HUES48 (cell line): ENCODE measurements around the gene NCOA1.

Source experiments
- H3K27ac ChIP-seq: one replicate; pipeline ENCODE4 v1.7.0; 2013; ENCODE audit warnings: low read depth, low read length, inconsistent platforms
- H3K27me3 ChIP-seq: 2 replicates; pipeline ENCODE4 v1.6.1; 2013; ENCODE audit warnings: mild to moderate bottlenecking, low read length; ENCODE audit not compliant: control insufficient read depth, insufficient read depth
- H3K36me3 ChIP-seq: 2 replicates; pipeline ENCODE4 v1.6.1; 2013; ENCODE audit warnings: low read length; ENCODE audit not compliant: control insufficient read depth, insufficient read depth
- H3K4me1 ChIP-seq: 2 replicates; pipeline ENCODE4 v1.6.1; 2013; ENCODE audit warnings: mild to moderate bottlenecking, low read length; ENCODE audit not compliant: control insufficient read depth, insufficient read depth
- H3K4me3 ChIP-seq: 2 replicates; pipeline ENCODE4 v1.5.1; 2013; ENCODE audit warnings: mild to moderate bottlenecking, low read depth, low read length
- H3K9ac ChIP-seq: 2 replicates; pipeline ENCODE4 v1.6.1; 2013; ENCODE audit warnings: mild to moderate bottlenecking, low read depth, low read length, moderate library complexity
- H3K9me3 ChIP-seq: 2 replicates; pipeline ENCODE4 v1.6.1; 2013; ENCODE audit warnings: low read length; ENCODE audit not compliant: control insufficient read depth, insufficient read depth

The NCOA1 gene

GRCh38 chr2:24740142-24740541 lies 249.1 kb downstream of the NCOA1 start:
- no peak overlapping the region for H3K27ac ChIP-seq
- peaks cover 6% of the 10 kb centered on the region; the same call in 1 of the 2 replicates for H3K36me3 ChIP-seq
- no peaks in the 10 kb centered on the region for H3K9me3 ChIP-seq

GRCh38 chr2:24742730-24743129 lies 251.7 kb downstream of the NCOA1 start:
- H3K9ac ChIP-seq, result no peak overlapping the region
- peaks cover 6% of the 10 kb centered on the region; the same call in 1 of the 2 replicates for H3K36me3 ChIP-seq
- H3K27ac ChIP-seq, result no peak overlapping the region
- H3K4me3 ChIP-seq, result no peak overlapping the region
- H3K9me3 ChIP-seq, result no peaks in the 10 kb centered on the region
- H3K4me1 ChIP-seq, result no peaks in the 10 kb centered on the region; the same call in 1 of the 2 replicates
- H3K27me3 ChIP-seq, result no peaks in the 10 kb centered on the region

More at GRCh38 chr2:24740142-24740541, 249.1 kb downstream of the NCOA1 start:
- no peak overlapping the region for H3K4me3 ChIP-seq
- H3K4me1 ChIP-seq, result no peaks in the 10 kb centered on the region; the same call in 1 of the 2 replicates
- H3K27me3 ChIP-seq, result no peaks in the 10 kb centered on the region
- H3K9ac ChIP-seq, result no peak overlapping the region

GRCh38 chr2:24743924-24744323 lies 252.9 kb downstream of the NCOA1 start:
- H3K4me1 ChIP-seq, result no peaks in the 10 kb centered on the region; the same call in 1 of the 2 replicates
- no peak overlapping the region for H3K27ac ChIP-seq
- H3K4me3 ChIP-seq, result no peak overlapping the region

GRCh38 chr2:24744356-24744755 lies 253.3 kb downstream of the NCOA1 start:
- no peaks in the 10 kb centered on the region for H3K9me3 ChIP-seq
- H3K9ac ChIP-seq, result no peak overlapping the region
- no peak overlapping the region for H3K27ac ChIP-seq
- H3K4me1 ChIP-seq, result no peaks in the 10 kb centered on the region; the same call in 1 of the 2 replicates
- no peak overlapping the region for H3K4me3 ChIP-seq
- peaks cover 6% of the 10 kb centered on the region; the same call in 1 of the 2 replicates for H3K36me3 ChIP-seq
- H3K27me3 ChIP-seq, result no peaks in the 10 kb centered on the region

More at GRCh38 chr2:24743924-24744323, 252.9 kb downstream of the NCOA1 start:
- Histone ChIP-seq H3K36me3 (peaks cover 6% of the 10 kb centered on the region; the same call in 1 of the 2 replicates), H3K9me3 (no peaks in the 10 kb centered on the region), H3K9ac (no peak overlapping the region), H3K27me3 (no peaks in the 10 kb centered on the region)

- Histone ChIP-seq H3K36me3 (peaks cover 6% of the 10 kb centered on the region; the same call in 1 of the 2 replicates), H3K4me1 (no peaks in the 10 kb centered on the region), H3K9ac (no peak overlapping the region), H3K4me3 (no peak overlapping the region), H3K27ac (no peak overlapping the region), H3K9me3 (no peaks in the 10 kb centered on the region), H3K27me3 (no peaks in the 10 kb centered on the region)
Observed at GRCh38 chr2:24745825-24746224, 254.8 kb downstream of the NCOA1 start.

- Histone ChIP-seq H3K27me3 (no peaks in the 10 kb centered on the region), H3K4me1 (no peaks in the 10 kb centered on the region), H3K9ac (no peak overlapping the region), H3K36me3 (no peaks in the 10 kb centered on the region; the same call in 1 of the 2 replicates), H3K4me3 (no peak overlapping the region), H3K27ac (no peak overlapping the region), H3K9me3 (no peaks in the 10 kb centered on the region)
Observed at GRCh38 chr2:24747299-24747698, 256.2 kb downstream of the NCOA1 start.

- Histone ChIP-seq H3K4me1 (no peaks in the 10 kb centered on the region), H3K4me3 (no peak overlapping the region), H3K9me3 (no peaks in the 10 kb centered on the region), H3K27me3 (no peaks in the 10 kb centered on the region), H3K36me3 (no peaks in the 10 kb centered on the region; the same call in 1 of the 2 replicates), H3K9ac (no peak overlapping the region), H3K27ac (no peak overlapping the region)
Observed at GRCh38 chr2:24749069-24749691, 258.1 kb downstream of the NCOA1 start.

GRCh38 chr2:24754985-24755705 lies 264.1 kb downstream of the NCOA1 start:
- Histone ChIP-seq H3K9me3 (no peaks in the 10 kb centered on the region), H3K36me3 (peaks cover 16% of the 10 kb centered on the region), H3K4me1 (peaks cover 15% of the 10 kb centered on the region), H3K4me3 (no peak overlapping the region), H3K9ac (no peak overlapping the region), H3K27ac (peak overlapping the region; percentile 45), H3K27me3 (no peaks in the 10 kb centered on the region)

- Histone ChIP-seq H3K4me3 (no peak overlapping the region), H3K9ac (no peak overlapping the region), H3K9me3 (no peaks in the 10 kb centered on the region), H3K27me3 (no peaks in the 10 kb centered on the region), H3K27ac (no peak overlapping the region), H3K4me1 (peaks cover 15% of the 10 kb centered on the region), H3K36me3 (peaks cover 16% of the 10 kb centered on the region)
Observed at GRCh38 chr2:24756789-24757188, 265.7 kb downstream of the NCOA1 start.

GRCh38 chr2:24761866-24762265 lies 270.8 kb downstream of the NCOA1 start:
- Histone ChIP-seq H3K9me3 (no peaks in the 10 kb centered on the region), H3K4me3 (no peak overlapping the region), H3K4me1 (no peaks in the 10 kb centered on the region), H3K27ac (no peak overlapping the region), H3K36me3 (peaks cover 26% of the 10 kb centered on the region), H3K27me3 (no peaks in the 10 kb centered on the region), H3K9ac (no peak overlapping the region)

GRCh38 chr2:24762518-24762917 lies 271.5 kb downstream of the NCOA1 start:
- no peaks in the 10 kb centered on the region for H3K9me3 ChIP-seq
- peaks cover 23% of the 10 kb centered on the region for H3K36me3 ChIP-seq
- H3K4me1 ChIP-seq, result no peaks in the 10 kb centered on the region
- H3K4me3 ChIP-seq, result no peak overlapping the region
- no peak overlapping the region for H3K9ac ChIP-seq
- H3K27ac ChIP-seq, result no peak overlapping the region
- no peaks in the 10 kb centered on the region for H3K27me3 ChIP-seq
